ENCODE results near the gene CCR9.

CCR9 gene

DNA sequence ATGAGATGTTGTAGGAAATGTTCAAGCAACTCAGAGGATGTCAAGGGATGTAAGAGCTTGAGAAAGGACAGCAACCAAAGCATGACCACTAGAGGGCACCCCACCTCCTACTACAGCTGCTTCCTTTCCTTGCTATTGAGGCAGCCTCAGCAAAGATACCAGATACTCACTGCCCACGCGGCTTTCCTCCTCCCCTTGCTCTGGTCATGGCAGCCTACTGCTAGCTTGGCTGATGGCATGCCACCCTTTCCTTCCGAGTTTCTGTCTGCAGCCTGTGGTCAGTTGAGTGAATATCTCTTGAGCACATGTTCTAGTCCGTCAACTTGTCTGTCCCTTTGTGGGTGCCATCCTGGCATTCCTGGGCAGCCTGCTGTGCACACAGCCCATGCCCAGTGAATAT, 52.5 kb downstream of the CCR9 start:
- no peak overlapping the region for H3K4me3 ChIP-seq (ENCODE audit: low read depth, low read length)
- DNase-seq (ENCODE audit: low read depth): peak; percentile 87
- in situ Hi-C loops (cut with HindIII; ENCODE audit: low sequenced_read_pairs): loop anchor here (25.0 kb wide), 1 partner anchor 148 kb away; no protein-coding TSS in a partner anchor
- TF ChIP-seq, protein P1, sequence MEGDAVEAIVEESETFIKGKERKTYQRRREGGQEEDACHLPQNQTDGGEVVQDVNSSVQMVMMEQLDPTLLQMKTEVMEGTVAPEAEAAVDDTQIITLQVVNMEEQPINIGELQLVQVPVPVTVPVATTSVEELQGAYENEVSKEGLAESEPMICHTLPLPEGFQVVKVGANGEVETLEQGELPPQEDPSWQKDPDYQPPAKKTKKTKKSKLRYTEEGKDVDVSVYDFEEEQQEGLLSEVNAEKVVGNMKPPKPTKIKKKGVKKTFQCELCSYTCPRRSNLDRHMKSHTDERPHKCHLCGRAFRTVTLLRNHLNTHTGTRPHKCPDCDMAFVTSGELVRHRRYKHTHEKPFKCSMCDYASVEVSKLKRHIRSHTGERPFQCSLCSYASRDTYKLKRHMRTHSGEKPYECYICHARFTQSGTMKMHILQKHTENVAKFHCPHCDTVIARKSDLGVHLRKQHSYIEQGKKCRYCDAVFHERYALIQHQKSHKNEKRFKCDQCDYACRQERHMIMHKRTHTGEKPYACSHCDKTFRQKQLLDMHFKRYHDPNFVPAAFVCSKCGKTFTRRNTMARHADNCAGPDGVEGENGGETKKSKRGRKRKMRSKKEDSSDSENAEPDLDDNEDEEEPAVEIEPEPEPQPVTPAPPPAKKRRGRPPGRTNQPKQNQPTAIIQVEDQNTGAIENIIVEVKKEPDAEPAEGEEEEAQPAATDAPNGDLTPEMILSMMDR (IDR thresholded peaks at IDR 0.05; ENCODE audit: low read depth, low read length, missing control alignments): peak; percentile 89

DNA sequence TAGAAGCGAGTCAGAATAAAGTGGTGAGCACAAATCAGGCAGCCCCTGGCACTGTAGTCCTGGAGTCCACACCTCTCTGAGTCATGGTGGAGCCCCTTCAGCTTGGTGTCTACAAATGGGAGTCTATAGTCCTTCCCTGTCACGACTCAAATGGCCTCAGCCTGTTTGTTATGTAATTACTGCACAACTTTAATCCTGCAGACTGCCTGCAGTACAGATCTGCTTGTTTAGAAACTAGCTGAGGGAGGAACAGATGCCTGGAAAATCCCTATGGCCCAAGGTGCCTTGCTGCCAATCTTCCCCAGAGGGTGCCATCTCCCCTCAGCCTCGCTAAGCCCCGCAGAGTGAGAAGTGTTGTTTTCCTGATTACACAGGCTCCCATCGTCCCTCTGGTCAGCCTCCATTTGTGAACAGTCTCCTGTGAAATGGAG, 53.0 kb downstream of the CCR9 start:
- in situ Hi-C loops (cut with HindIII; ENCODE audit: low sequenced_read_pairs): loop anchor here (25.0 kb wide), 1 partner anchor 148 kb away; no protein-coding TSS in a partner anchor
- TF ChIP-seq, protein P1 (IDR thresholded peaks at IDR 0.05; ENCODE audit: low read depth, low read length, missing control alignments): no peak
- DNase-seq (ENCODE audit: low read depth): no peak
- no peak overlapping the region for H3K4me3 ChIP-seq (ENCODE audit: low read depth, low read length)

DNA sequence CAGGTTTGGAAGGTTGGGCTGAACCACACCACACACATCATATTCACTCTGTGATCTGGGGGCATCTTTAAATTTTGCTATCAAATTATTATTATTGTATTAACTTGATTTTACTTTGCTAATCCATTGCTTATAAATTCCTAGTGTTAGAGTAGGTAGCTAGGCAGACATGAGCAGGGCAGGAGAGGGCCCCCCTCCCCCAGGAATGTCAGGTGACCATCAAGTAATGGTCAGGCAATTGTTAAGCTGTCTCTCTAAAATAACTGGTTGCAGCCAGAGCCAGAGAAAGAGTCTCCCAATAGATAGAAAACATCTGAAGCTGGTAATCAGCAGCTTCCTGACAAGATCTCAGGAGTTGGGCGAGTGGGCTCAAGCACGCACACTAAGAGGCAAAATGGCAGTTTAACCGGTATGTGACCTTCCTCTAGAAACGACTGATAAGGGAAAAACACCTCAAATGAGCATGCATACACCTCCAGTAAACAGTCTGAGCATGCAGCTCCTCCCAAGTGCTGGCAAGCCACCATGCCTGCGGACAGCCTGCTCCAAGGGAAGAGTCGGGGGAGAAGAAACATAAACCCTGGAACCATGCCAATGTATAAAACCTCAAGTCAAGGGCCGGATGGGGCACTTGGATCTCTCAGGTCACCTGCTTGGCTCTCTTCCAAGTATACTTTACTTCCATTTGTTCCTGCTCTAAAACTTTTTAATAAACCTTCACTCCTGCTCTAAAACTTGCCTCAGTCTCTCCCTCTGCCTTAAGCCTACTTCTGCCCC, 53.8 kb downstream of the CCR9 start:
- in situ Hi-C loops (cut with HindIII; ENCODE audit: low sequenced_read_pairs): loop anchor here (25.0 kb wide), 1 partner anchor 147 kb away; no protein-coding TSS in a partner anchor
- TF ChIP-seq, protein P1 (IDR thresholded peaks at IDR 0.05; ENCODE audit: low read depth, low read length, missing control alignments): no peak
- DNase-seq (ENCODE audit: low read depth): no peak
- no peak overlapping the region for H3K4me3 ChIP-seq (ENCODE audit: low read depth, low read length)

DNA sequence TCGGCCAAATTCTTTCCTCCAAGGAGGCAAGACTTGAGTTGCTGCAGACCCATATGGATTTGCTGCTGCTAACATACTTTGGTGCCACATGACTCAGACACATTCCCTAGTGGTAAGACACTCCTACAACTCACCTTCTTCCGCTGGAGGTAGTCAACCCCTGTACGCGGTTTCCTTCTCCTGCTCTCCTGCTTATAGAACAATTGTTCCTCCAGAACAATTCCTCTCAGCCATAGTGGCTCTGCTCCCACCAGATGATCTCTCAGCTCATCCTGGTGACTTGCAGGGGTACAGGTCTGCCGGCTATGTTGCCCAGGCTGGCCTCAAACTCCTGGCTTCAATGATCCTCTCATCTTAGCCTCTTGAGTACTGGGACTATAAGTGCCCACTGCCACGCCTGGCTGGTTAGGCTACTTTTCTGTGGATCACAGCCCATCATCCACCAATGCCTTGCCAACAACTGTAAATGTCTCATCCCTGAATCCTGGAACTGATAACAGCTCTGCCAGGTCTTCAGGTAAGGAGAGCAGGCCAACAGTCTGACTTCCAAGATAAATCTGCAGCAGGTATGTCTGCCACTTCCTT, 54.5 kb downstream of the CCR9 start:
- TF ChIP-seq, protein P1 (IDR thresholded peaks at IDR 0.05; ENCODE audit: low read depth, low read length, missing control alignments): no peak
- DNase-seq (ENCODE audit: low read depth): no peak
- no peak overlapping the region for H3K4me3 ChIP-seq (ENCODE audit: low read depth, low read length)
- in situ Hi-C loops (cut with HindIII; ENCODE audit: low sequenced_read_pairs): loop anchor here (25.0 kb wide), 1 partner anchor 146 kb away; no protein-coding TSS in a partner anchor

DNA sequence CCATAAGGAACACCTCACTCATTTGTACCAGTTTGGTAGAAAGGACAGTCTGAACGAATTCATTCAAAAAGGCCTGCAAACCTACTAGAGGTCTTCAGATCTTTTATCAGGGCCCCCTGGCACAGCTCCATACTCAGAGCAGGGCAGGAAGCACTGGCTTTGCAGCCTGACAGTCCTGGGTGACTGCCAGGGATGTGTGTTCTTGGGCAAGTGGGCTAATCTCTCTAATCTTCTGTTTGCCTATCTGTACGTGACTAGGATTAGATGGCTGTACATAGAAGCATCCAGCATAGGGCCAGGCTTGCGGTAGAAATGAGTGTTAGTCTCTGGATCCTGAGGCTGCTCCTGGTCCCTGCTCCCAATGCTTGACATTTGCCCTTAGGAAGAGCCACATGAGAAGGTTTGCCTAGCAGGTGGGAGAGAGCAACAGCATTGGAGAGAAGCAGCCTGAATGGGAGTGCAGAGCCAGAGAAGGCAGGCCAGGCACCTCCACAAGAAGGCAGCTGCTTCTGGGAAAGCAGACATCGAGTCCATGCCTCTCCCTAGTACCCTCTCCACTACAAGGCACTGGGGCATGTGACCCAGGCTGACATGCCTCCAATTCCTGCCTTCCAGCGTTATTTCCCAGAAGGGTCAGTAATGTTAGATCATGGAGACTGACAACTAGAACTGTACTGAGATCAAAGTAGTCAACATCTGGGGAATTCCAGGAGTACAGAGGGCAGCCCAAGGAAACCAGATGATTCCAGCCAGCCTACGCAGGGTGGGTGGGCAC, 55.9 kb downstream of the CCR9 start:
- no peak overlapping the region for H3K4me3 ChIP-seq (ENCODE audit: low read depth, low read length)
- in situ Hi-C loops (cut with HindIII; ENCODE audit: low sequenced_read_pairs): loop anchor here (25.0 kb wide), 1 partner anchor 145 kb away; no protein-coding TSS in a partner anchor
- DNase-seq (ENCODE audit: low read depth): no peak
- TF ChIP-seq, protein P1 (IDR thresholded peaks at IDR 0.05; ENCODE audit: low read depth, low read length, missing control alignments): no peak

DNA sequence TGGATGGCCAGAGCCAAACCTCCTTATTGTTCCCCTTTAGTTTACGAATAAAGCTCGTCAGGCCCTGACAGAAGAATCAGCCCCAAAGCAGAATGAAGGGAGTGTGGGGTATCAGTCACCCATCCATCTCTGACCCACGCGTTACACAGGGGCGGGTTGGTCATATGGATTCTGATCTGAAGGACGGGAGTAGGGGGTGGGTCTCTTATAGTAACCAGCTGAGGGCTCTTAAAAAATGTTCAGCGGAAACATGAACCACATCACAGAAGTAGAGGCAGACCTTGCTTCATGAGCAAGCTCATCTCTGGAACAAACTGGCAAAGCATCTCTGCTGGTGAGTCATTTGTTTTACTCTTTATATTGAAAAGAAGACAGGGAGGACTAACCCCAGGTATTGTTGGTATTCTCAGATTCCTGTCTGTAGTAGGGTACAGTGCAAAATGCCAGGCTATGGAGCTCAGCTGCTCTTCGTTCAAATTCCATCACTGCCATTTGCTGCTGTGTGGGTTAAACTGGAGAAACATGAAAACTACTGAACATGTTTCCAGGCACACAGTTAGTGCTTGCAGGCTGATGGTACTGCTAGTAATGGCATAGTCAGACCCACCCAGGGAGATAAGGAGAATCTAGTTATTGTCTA, 57.0 kb downstream of the CCR9 start, which contains the start of gene CXCR6:
Gene CXCR6 (plus strand): TSS at position 258 of the 640 bp plus-strand sequence. CDS start 3,018 bp downstream, outside the sequence.
- H3K4me3 ChIP-seq (ENCODE audit: low read depth, low read length): no peak within 1 kb of the TSS
- no peak for DNase-seq (ENCODE audit: low read depth)
- TF ChIP-seq, protein P1 (IDR thresholded peaks at IDR 0.05; ENCODE audit: low read depth, low read length, missing control alignments): no peak
- in situ Hi-C loops (cut with HindIII; ENCODE audit: low sequenced_read_pairs): loop anchor here (25.0 kb wide), 1 partner anchor 144 kb away; no protein-coding TSS in a partner anchor

All from astrocyte of the cerebellum (primary cell).